IMR-90 (cell line): ENCODE measurements around the gene SLC9A1. TPM values are rescaled to one million over a fixed set of nuclear protein-coding genes. Genes with fewer than 3 reads are reported as not detected.

Experiments
- ATAC-seq: fragments of 200-7000 bp; cut with Tn5 transposase; 2 replicates; pipeline ENCODE4 v1.9.1; 2020; ENCODE audit warnings: low read depth, mild to moderate bottlenecking, moderate library complexity
- BruUV-seq: library from RNA; stranded (reverse); fragments of 400-500 nt; replicated peaks from 2 replicates; lab custom pipeline; 2021; lab: Mats Ljungman, UMichigan
- CTCF ChIA-PET: fragments of 300-600 bp; formaldehyde crosslinking; extraction: SDS; loops from one replicate; lab custom pipeline; 2021; ENCODE audit warnings: antibody characterized with exemption; lab: Yijun Ruan, JAX
- POLR2A ChIA-PET: fragments of 300-600 bp; sonication (Branson Sonifier 250); formaldehyde crosslinking; loops from one replicate; lab custom pipeline; 2022; ENCODE audit warnings: antibody characterized with exemption; ENCODE audit not compliant: unreplicated experiment; lab: Charles Lee
- DNase-seq: peaks from one replicate; pipeline ENCODE4 v3.0.0; 2013
- H2AFZ ChIP-seq: replicated peaks from 2 replicates; pipeline ENCODE3; 2013; ENCODE audit warnings: low read length, mild to moderate bottlenecking; ENCODE audit not compliant: poor library complexity
- H2AK5ac ChIP-seq: 2 replicates; pipeline ENCODE4 v1.6.1; 2013; ENCODE audit warnings: low read depth, low read length, inconsistent platforms
- H2AK9ac ChIP-seq: replicated peaks from 2 replicates; pipeline ENCODE3; 2013; ENCODE audit warnings: mild to moderate bottlenecking, low read depth, low read length, moderate library complexity; ENCODE audit not compliant: poor library complexity
- H2BK120ac ChIP-seq: 2 replicates; pipeline ENCODE4 v1.6.1; 2013; ENCODE audit warnings: low read depth, low read length, inconsistent platforms
- H2BK15ac ChIP-seq: 3 replicates; pipeline ENCODE4 v1.6.1; 2013; ENCODE audit warnings: low read depth, low read length, inconsistent platforms
- H2BK20ac ChIP-seq: 2 replicates; pipeline ENCODE4 v1.6.1; 2013; ENCODE audit warnings: low read depth, mild to moderate bottlenecking, inconsistent platforms, low read length, moderate library complexity
- H2BK5ac ChIP-seq: 2 replicates; pipeline ENCODE4 v1.6.1; 2013; ENCODE audit warnings: mild to moderate bottlenecking, low read depth, low read length, inconsistent platforms; ENCODE audit not compliant: poor library complexity, severe bottlenecking
- H3K14ac ChIP-seq: replicated peaks from 2 replicates; pipeline ENCODE4 v1.6.1; 2013; ENCODE audit warnings: low read depth, low read length, inconsistent platforms
- H3K18ac ChIP-seq: 2 replicates; pipeline ENCODE4 v1.6.1; 2013; ENCODE audit warnings: low read depth, low read length, control low read depth
- H3K23ac ChIP-seq: 2 replicates; pipeline ENCODE4 v1.6.1; 2013; ENCODE audit warnings: low read depth, low read length, inconsistent platforms
- H3K27ac ChIP-seq: 2 replicates; pipeline ENCODE4 v1.5.1; 2013; ENCODE audit warnings: mild to moderate bottlenecking, control low read depth, low read length; ENCODE audit not compliant: insufficient read depth
- H3K27me3 ChIP-seq: 2 replicates; pipeline ENCODE4 v1.6.1; 2013; ENCODE audit warnings: low read length; ENCODE audit not compliant: control insufficient read depth, insufficient read depth
- H3K36me3 ChIP-seq: 2 replicates; pipeline ENCODE4 v1.6.1; 2013; ENCODE audit warnings: low read length, mixed read lengths; ENCODE audit not compliant: control insufficient read depth, insufficient read depth
- H3K4ac ChIP-seq: 2 replicates; pipeline ENCODE4 v1.6.1; 2013; ENCODE audit warnings: low read depth, low read length, inconsistent platforms
- H3K4me1 ChIP-seq: 2 replicates; pipeline ENCODE4 v1.6.1; 2013; ENCODE audit warnings: low read length, mixed read lengths; ENCODE audit not compliant: control insufficient read depth, insufficient read depth
- H3K4me2 ChIP-seq: 2 replicates; pipeline ENCODE4 v1.6.1; 2013; ENCODE audit warnings: low read depth, mild to moderate bottlenecking, control low read depth, low read length, moderate library complexity
- H3K4me3 ChIP-seq: 2 replicates; pipeline ENCODE4 v1.5.1; 2013; ENCODE audit warnings: low read depth, mild to moderate bottlenecking, control low read depth, low read length, moderate library complexity; ENCODE audit not compliant: insufficient read depth
- H3K56ac ChIP-seq: 2 replicates; pipeline ENCODE4 v1.6.1; 2013; ENCODE audit warnings: low read length, inconsistent platforms; ENCODE audit not compliant: insufficient read depth; ENCODE audit errors: extremely low read depth
- H3K79me1 ChIP-seq, 2 experiments: 2 replicates each; pipeline ENCODE4 v1.6.1; 2013; ENCODE audit warnings: low read length in 2 of 2, inconsistent platforms in 1 of 2, low read depth in 1 of 2
- H3K9ac ChIP-seq: 2 replicates; pipeline ENCODE4 v1.6.1; 2013; ENCODE audit warnings: low read depth, low read length, control low read depth
- H3K9me1 ChIP-seq: 2 replicates; pipeline ENCODE4 v1.6.1; 2013; ENCODE audit warnings: low read length, inconsistent platforms; ENCODE audit not compliant: insufficient read depth
- H3K9me3 ChIP-seq: 2 replicates; pipeline ENCODE4 v1.6.1; 2013; ENCODE audit warnings: low read length; ENCODE audit not compliant: control insufficient read depth, insufficient read depth
- H4K20me1 ChIP-seq: 2 replicates; pipeline ENCODE4 v1.6.1; 2013; ENCODE audit warnings: low read length, inconsistent platforms; ENCODE audit not compliant: insufficient read depth
- H4K5ac ChIP-seq: 2 replicates; pipeline ENCODE4 v1.6.1; 2013; ENCODE audit warnings: mild to moderate bottlenecking, low read depth, low read length, control low read depth
- H4K8ac ChIP-seq, 2 experiments: 2 replicates each; pipeline ENCODE4 v1.6.1; 2013; ENCODE audit warnings: low read depth in 2 of 2, low read length in 2 of 2, control low read depth in 1 of 2, inconsistent platforms in 1 of 2
- H4K91ac ChIP-seq: 2 replicates; pipeline ENCODE4 v1.6.1; 2013; ENCODE audit warnings: low read depth, low read length, inconsistent platforms; ENCODE audit not compliant: insufficient read depth
- CTCF ChIP-seq: conservative IDR thresholded peaks from 2 replicates; pipeline ENCODE4 v1.5.1; 2012; ENCODE audit warnings: mild to moderate bottlenecking, low read depth, low read length, improper control_type of control experiment
- FOS ChIP-seq: fragments of 150-350 bp; IDR thresholded peaks from 2 replicates; pipeline ENCODE4 v1.6.1; 2016; ENCODE audit warnings: low read depth, low read length
- NFE2L2 ChIP-seq: fragments of 150-350 bp; IDR thresholded peaks from 2 replicates; pipeline ENCODE4 v1.6.1; 2016; ENCODE audit warnings: low read depth, mild to moderate bottlenecking, low read length
- USF2 ChIP-seq: fragments of 150-350 bp; IDR thresholded peaks from 2 replicates; pipeline ENCODE4 v1.6.1; 2017; ENCODE audit warnings: mild to moderate bottlenecking, antibody characterized with exemption, low read length, low read depth
- WGBS, 2 experiments: methylation state at CpG; one replicate each; pipeline versions ENCODE4 v1.1.5 to v1.1.7; 2013; ENCODE audit warnings: missing lambda C conversion rate in 2 of 2; ENCODE audit not compliant: insufficient read length in 1 of 2; ENCODE audit errors: extremely low coverage in 2 of 2; 5-methylcytosine and 5-hydroxymethylcytosine counted together
- dilution Hi-C: fragments of 300-500 bp; cut with HindIII; formaldehyde crosslinking; loops from one replicate; pipeline ENCODE4 v1.14.3; 2018; ENCODE audit warnings: low sequenced_read_pairs; ENCODE audit not compliant: unreplicated experiment
- in situ Hi-C: fragments of 300-500 bp; cut with MboI; formaldehyde crosslinking; loops from 3 replicates; pipeline ENCODE4 v1.14.3; 2019; ENCODE audit warnings: low sequenced_read_pairs, inconsistent platforms, mixed read lengths
- intact Hi-C: fragments of 100-400 bp; cut with micrococcal nuclease; formaldehyde crosslinking; loops from 2 replicates; pipeline ENCODE4 v1.10.0; 2022
- polyA plus RNA-seq, 3 experiments: library from polyadenylated mRNA; depleted of rRNA; stranded (reverse); fragments of >200 nt; gene quantifications; 2 replicates each; pipeline ENCODE4 v1.2.3, GENCODE V29; 2012; ENCODE audit warnings: low replicate concordance in 1 of 3
- total RNA-seq: library from RNA; depleted of rRNA; stranded (reverse); fragments of >200 nt; gene quantifications from 2 replicates; pipeline ENCODE4 v1.2.3, GENCODE V29; 2012

SLC9A1 gene
- total and polyA plus RNA-seq, 2 of the 4 experiments (the other 2 are of a cell fraction), result 2.0 to 21.2 TPM

- POLR2A ChIA-PET, result no interaction called here
- Histone ChIP-seq H2AK5ac (no peak overlapping the region), H4K20me1 (no peaks in the 10 kb centered on the region)
These were observed 62.0 kb downstream of the SLC9A1 start for GRCh38 chr1:27092888-27093287.

More at GRCh38 chr1:27092888-27093287, 62.0 kb downstream of the SLC9A1 start:
- Histone ChIP-seq H3K9me1 (no peaks in the 10 kb centered on the region), H3K27ac (no peak overlapping the region), H2AK9ac (no peak overlapping the region), H3K4me3 (no peak overlapping the region), H3K36me3 (no peaks in the 10 kb centered on the region), H2BK120ac (no peak overlapping the region), H3K79me1 (no peaks in the 10 kb centered on the region), H3K56ac (no peak overlapping the region), H2BK5ac (no peak overlapping the region), H3K9me3 (no peaks in the 10 kb centered on the region), H3K9ac (no peak overlapping the region), H4K91ac (no peak overlapping the region), H4K5ac (no peak overlapping the region), H2BK20ac (no peak overlapping the region), H4K8ac (no peak overlapping the region), H3K23ac (no peak overlapping the region), H3K4ac (no peak overlapping the region), H2AFZ (no peak overlapping the region), H3K4me1 (no peaks in the 10 kb centered on the region), H3K27me3 (peaks cover 19% of the 10 kb centered on the region), H3K4me2 (no peak overlapping the region), H3K18ac (no peak overlapping the region), H2BK15ac (no peak overlapping the region), H3K14ac (no peak overlapping the region)
- BruUV-seq, result no TSS peak
- 76% methylated on average over 2 of the region's 3 CpGs; no CpG with 5 or more reads in 1 of the 2 experiments for WGBS, 2 experiments
- dilution Hi-C loops, result no loop called here
- CTCF ChIA-PET, result interaction anchor here (8.4 kb wide), 1 partner anchor 48 kb away, joined by 65 read pairs; no protein-coding TSS in a partner anchor
- no peak for ATAC-seq
- TF ChIP-seq FOS (no peak), USF2 (no peak), CTCF (no peak), NFE2L2 (no peak)
- in situ Hi-C loops, result no loop called here
- intact Hi-C loops, result no loop called here
- no peak for DNase-seq
